H1 (cell line): ENCODE measurements around the gene PSMB5. TPM values are rescaled to one million over a fixed set of nuclear protein-coding genes. Genes with fewer than 3 reads are reported as not detected.

Source experiments
- ATF3 ChIP-seq: IDR thresholded peaks from 2 replicates; pipeline ENCODE4 v1.6.1; 2011; ENCODE audit warnings: low read depth, mild to moderate bottlenecking, low read length; ENCODE audit not compliant: insufficient read depth
- NANOG ChIP-seq: IDR thresholded peaks from 2 replicates; pipeline ENCODE4 v1.6.1; 2011; ENCODE audit warnings: low read length, low read depth, mild to moderate bottlenecking, inconsistent platforms; ENCODE audit not compliant: insufficient read depth, poor library complexity, severe bottlenecking
- polyA plus RNA-seq, 7 experiments: library from polyadenylated mRNA; depleted of rRNA in 3 of 7; stranded (reverse) in 5 of 7; unstranded in 2 of 7; fragments of >200 nt in 5 of 7; fragments of 200-250 nt in 2 of 7; gene quantifications; 1 replicate in 5 of 7; 2 replicates in 1 of 7; 4 replicates in 1 of 7; pipeline versions ENCODE4 v1.2.1 to v1.2.3, GENCODE V29; 2011 to 2013; ENCODE audit warnings: missing spikeins in 2 of 7, mixed read lengths in 2 of 7
- total RNA-seq: library from RNA; stranded (reverse); fragmentation: NEBNext Ultra II Directional; extraction: Animal tissue kit (Norgen Biotek cat#: 25700); gene quantifications from 2 replicates; pipeline ENCODE4 v1.2.1, GENCODE V29; 2021

Gene PSMB5
- total and polyA plus RNA-seq, 2 of the 8 experiments (the other 6 are each of a cell fraction or from before 2014, with no cell fraction given): 254 to 510 TPM

GRCh38 chr14:23056145-23056955 lies 21.6 kb upstream of the PSMB5 start (continued):
- TF ChIP-seq NANOG (no peak), ATF3 (no peak)
